A549 (cell line): Measurements from ENCODE around the gene CBX5.

Experiments used
- EP300 ChIP-seq, 2 experiments: fragments of >200 bp; sonication (Bioruptor Twin); formaldehyde crosslinking; IDR thresholded peaks; 2 replicates in 1 of 2; 3 replicates in 1 of 2; pipeline ENCODE4 v1.6.1; 2016 to 2017
- FOXS1 ChIP-seq: fragments of 250-450 bp; sonication (Bioruptor Pico); IDR thresholded peaks from 2 replicates; pipeline ENCODE4 v1.5.0; 2020; ENCODE audit warnings: mild to moderate bottlenecking, moderate library complexity
- POLR2A ChIP-seq: IDR thresholded peaks from 2 replicates; pipeline ENCODE4 v1.6.1; 2012; ENCODE audit warnings: mild to moderate bottlenecking, low read length
- RFX5 ChIP-seq: fragments of 450-650 bp; IDR thresholded peaks from 2 replicates; pipeline ENCODE4 v1.7.1; 2014; ENCODE audit warnings: antibody characterized with exemption, mild to moderate bottlenecking, moderate library complexity
- TF ChIP-seq, protein P1 (sequence below): fragments of >200 bp; sonication (Bioruptor Twin); formaldehyde crosslinking; IDR thresholded peaks from 3 replicates; pipeline ENCODE4 v1.5.1; 2016
- TF ChIP-seq, protein P2 (sequence below): fragments of 200-600 bp; sonication (generic); IDR thresholded peaks from 2 replicates; pipeline ENCODE4 v1.6.1; 2016; ENCODE audit warnings: antibody characterized with exemption, mild to moderate bottlenecking, moderate library complexity

DNA sequence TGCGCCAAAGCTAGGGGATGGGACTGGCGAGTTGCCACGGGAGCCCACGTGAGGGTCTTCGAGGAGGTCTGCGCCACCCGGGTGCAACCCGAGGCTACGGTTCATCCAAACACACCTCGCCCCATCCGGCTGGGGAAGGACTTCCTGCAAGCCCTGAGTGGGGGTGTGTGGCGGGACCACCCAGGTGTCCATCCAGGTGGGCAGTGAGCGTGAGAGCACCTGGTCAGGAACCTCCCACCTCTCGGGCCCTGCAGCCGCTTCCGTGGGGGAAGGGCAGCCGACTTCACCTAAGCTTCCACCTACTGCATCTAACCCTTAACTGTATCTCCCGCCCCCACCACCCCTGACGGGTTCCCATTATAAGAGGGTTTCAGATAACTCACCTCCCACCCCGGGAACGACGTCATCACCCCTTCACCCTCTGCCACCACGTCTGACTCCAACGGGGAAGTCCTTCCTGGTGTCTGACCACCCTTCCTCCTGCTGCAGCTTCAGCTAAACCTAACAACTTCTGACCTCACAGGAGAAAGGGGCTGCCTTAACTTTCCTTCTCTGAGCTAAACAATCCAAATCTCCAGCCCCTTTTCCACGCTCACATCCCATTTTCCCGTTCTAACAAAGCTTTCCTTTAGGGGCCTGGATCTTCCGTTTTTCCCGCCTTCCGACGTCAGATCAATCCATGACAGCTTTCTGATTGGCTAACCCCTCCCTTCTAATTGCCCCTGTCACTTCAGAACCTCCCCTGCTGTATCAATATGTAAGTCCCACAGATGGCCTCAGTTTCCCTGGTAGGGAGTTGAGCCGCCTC, 63.7 kb downstream of the CBX5 start:
- TF ChIP-seq RFX5: no peak
- no peak for TF ChIP-seq EP300 (IDR thresholded peaks at IDR 0.05)
- TF ChIP-seq, protein P1, sequence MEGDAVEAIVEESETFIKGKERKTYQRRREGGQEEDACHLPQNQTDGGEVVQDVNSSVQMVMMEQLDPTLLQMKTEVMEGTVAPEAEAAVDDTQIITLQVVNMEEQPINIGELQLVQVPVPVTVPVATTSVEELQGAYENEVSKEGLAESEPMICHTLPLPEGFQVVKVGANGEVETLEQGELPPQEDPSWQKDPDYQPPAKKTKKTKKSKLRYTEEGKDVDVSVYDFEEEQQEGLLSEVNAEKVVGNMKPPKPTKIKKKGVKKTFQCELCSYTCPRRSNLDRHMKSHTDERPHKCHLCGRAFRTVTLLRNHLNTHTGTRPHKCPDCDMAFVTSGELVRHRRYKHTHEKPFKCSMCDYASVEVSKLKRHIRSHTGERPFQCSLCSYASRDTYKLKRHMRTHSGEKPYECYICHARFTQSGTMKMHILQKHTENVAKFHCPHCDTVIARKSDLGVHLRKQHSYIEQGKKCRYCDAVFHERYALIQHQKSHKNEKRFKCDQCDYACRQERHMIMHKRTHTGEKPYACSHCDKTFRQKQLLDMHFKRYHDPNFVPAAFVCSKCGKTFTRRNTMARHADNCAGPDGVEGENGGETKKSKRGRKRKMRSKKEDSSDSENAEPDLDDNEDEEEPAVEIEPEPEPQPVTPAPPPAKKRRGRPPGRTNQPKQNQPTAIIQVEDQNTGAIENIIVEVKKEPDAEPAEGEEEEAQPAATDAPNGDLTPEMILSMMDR: no peak
- TF ChIP-seq, protein P2, sequence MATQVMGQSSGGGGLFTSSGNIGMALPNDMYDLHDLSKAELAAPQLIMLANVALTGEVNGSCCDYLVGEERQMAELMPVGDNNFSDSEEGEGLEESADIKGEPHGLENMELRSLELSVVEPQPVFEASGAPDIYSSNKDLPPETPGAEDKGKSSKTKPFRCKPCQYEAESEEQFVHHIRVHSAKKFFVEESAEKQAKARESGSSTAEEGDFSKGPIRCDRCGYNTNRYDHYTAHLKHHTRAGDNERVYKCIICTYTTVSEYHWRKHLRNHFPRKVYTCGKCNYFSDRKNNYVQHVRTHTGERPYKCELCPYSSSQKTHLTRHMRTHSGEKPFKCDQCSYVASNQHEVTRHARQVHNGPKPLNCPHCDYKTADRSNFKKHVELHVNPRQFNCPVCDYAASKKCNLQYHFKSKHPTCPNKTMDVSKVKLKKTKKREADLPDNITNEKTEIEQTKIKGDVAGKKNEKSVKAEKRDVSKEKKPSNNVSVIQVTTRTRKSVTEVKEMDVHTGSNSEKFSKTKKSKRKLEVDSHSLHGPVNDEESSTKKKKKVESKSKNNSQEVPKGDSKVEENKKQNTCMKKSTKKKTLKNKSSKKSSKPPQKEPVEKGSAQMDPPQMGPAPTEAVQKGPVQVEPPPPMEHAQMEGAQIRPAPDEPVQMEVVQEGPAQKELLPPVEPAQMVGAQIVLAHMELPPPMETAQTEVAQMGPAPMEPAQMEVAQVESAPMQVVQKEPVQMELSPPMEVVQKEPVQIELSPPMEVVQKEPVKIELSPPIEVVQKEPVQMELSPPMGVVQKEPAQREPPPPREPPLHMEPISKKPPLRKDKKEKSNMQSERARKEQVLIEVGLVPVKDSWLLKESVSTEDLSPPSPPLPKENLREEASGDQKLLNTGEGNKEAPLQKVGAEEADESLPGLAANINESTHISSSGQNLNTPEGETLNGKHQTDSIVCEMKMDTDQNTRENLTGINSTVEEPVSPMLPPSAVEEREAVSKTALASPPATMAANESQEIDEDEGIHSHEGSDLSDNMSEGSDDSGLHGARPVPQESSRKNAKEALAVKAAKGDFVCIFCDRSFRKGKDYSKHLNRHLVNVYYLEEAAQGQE: no peak
- TF ChIP-seq POLR2A: no peak
- no peak for TF ChIP-seq FOXS1 (CRISPR knock-in tag)
